Activated CD4-positive, alpha-beta memory T cell treated with anti-CD3 and anti-CD28 coated beads for 36 hours (primary cell): Measurements from ENCODE around the gene TSPAN19. TPM values are rescaled to one million over a fixed set of nuclear protein-coding genes. Genes with fewer than 3 reads are reported as not detected.

Experiments used
- CTCF ChIA-PET: fragments of 350-600 bp; sonication (Branson Sonifier 250); formaldehyde crosslinking; loops from one replicate; lab custom pipeline; 2021; ENCODE audit warnings: antibody characterized with exemption, inconsistent platforms; lab: Charles Lee
- POLR2A ChIA-PET: fragments of 350-600 bp; sonication (Branson Sonifier 250); formaldehyde crosslinking; loops from one replicate; lab custom pipeline; 2021; ENCODE audit warnings: antibody characterized with exemption; lab: Charles Lee
- DNase-seq: peaks from one replicate; pipeline ENCODE4 v3.0.0-alpha.2; 2020
- H3K27ac Mint-ChIP-seq: one replicate; pipeline ENCODE4 v1.8.0; 2021; ENCODE audit warnings: mixed read lengths
- H3K27me3 Mint-ChIP-seq: one replicate; pipeline ENCODE4 v1.8.0; 2021; ENCODE audit warnings: mixed read lengths
- H3K36me3 Mint-ChIP-seq: one replicate; pipeline ENCODE4 v1.8.0; 2021; ENCODE audit warnings: mixed read lengths
- H3K4me1 Mint-ChIP-seq: one replicate; pipeline ENCODE4 v1.8.0; 2021; ENCODE audit warnings: low read depth, mixed read lengths
- H3K4me3 Mint-ChIP-seq: one replicate; pipeline ENCODE4 v1.8.0; 2021; ENCODE audit warnings: mild to moderate bottlenecking, mixed read lengths
- H3K9me3 Mint-ChIP-seq: one replicate; pipeline ENCODE4 v1.8.0; 2021; ENCODE audit warnings: mixed read lengths
- intact Hi-C: fragments of 100-400 bp; cut with micrococcal nuclease; formaldehyde crosslinking; loops from one replicate; pipeline ENCODE4 v1.15.1; 2023
- total RNA-seq, 2 experiments: library from RNA; stranded (reverse); gene quantifications; one replicate each; pipeline ENCODE4 v1.2.3, GENCODE V29; 2021

TSPAN19 gene
- total RNA-seq, result not detected

- DNase-seq, result peak; percentile 42
- H3K36me3 Mint-ChIP-seq, result no peaks in the 10 kb centered on the region
- H3K4me1 Mint-ChIP-seq, result peaks cover 3% of the 10 kb centered on the region
- H3K4me3 Mint-ChIP-seq, result peak within 1 kb of the TSS; percentile 68
- CTCF ChIA-PET, result interaction anchor here (0.9 to 2.2 kb wide), 2 partner anchors 87 to 162 kb away, joined by 4 to 6 read pairs; no protein-coding TSS in a partner anchor
- no peaks in the 10 kb centered on the region for H3K9me3 Mint-ChIP-seq
- peaks cover 5% of the 10 kb centered on the region for H3K27me3 Mint-ChIP-seq
- intact Hi-C loops, result no loop called here
- POLR2A ChIA-PET, result no interaction called here
- no peak within 1 kb of the TSS for H3K27ac Mint-ChIP-seq
Observed at GRCh38 chr12:85036234-85036707, at the start of gene TSPAN19, which contains the start of gene LRRIQ1. TSPAN19 (minus strand) TSS chr12:85036277; CDS start chr12:85029946, 6,331 bp downstream. LRRIQ1 (plus strand) TSS chr12:85036351; CDS start chr12:85038177, 1,826 bp downstream.

GRCh38 chr12:85085066-85085465 is 49.0 kb upstream of the TSPAN19 start:
- H3K4me1 Mint-ChIP-seq, result no peaks in the 10 kb centered on the region
- H3K27ac Mint-ChIP-seq, result no peak overlapping the region
- no peaks in the 10 kb centered on the region for H3K9me3 Mint-ChIP-seq
- DNase-seq, result no peak
- CTCF ChIA-PET, result no interaction called here
- H3K4me3 Mint-ChIP-seq, result no peak overlapping the region
- intact Hi-C loops, result no loop called here
- POLR2A ChIA-PET, result no interaction called here
- no peaks in the 10 kb centered on the region for H3K36me3 Mint-ChIP-seq
- H3K27me3 Mint-ChIP-seq, result no peaks in the 10 kb centered on the region

DNA sequence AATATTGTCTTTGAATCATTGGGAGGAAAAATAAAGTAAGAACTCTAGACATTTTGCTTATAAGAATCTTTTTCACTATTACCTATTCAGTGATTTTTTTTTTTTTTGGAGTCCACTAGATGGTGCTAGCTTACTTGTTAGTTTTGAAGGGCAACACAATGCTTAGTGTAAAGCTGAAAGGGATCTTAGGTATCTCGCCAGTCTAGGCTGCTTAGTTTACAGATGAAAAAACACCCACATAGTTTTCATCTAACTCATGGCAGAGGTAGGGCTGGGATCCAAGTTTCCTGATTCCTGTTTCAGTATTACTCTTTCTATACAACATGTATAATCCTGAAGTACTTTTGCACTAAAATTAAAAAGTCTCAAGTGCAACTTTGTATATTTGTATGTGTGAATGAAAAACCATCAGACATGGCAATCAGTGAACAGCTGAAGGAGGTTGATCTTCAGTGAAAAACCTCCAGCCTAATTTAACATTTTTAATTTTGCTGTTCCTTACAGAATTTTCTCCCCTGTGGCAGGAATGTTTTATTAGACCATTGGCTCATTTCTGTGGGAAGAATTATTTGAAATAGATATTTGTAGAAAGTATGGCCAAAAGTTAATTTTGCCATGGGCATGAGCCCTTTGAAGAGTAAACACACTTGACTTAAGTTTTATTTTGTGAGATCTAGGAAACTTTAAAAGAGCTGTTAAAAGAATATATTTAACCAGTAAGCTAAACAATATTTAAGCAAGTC is 40.8 kb upstream of the TSPAN19 start:
- H3K27ac Mint-ChIP-seq, result no peak overlapping the region
- no peaks in the 10 kb centered on the region for H3K4me1 Mint-ChIP-seq
- CTCF ChIA-PET, result no interaction called here
- DNase-seq, result no peak
- H3K4me3 Mint-ChIP-seq, result no peak overlapping the region
- H3K36me3 Mint-ChIP-seq, result no peaks in the 10 kb centered on the region
- intact Hi-C loops, result loop anchor here (2.0 to 10.0 kb wide), 3 partner anchors 348 to 844 kb away; partner anchors contain the start of gene NTS
- no peaks in the 10 kb centered on the region for H3K27me3 Mint-ChIP-seq
- POLR2A ChIA-PET, result no interaction called here
- H3K9me3 Mint-ChIP-seq, result no peaks in the 10 kb centered on the region

DNA sequence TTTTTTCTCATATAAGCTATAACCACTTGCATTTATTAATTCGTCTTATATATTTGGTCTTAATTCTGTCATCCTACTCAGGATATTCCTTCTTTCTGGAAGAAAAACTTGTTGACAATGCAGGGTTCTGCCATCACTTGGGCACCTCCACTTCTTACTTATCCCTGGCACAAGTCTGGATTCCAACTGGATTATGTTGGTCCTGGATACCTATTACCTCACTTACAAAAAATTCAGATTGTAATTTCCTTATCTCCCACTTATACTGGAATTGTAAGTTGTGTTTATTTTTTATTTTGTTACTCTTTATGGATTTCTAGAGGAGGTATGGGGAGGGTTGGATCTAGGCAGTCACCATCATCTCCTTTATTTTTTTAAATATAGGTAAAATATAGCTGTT is 36.7 kb upstream of the TSPAN19 start:
- no peak for DNase-seq
- H3K4me3 Mint-ChIP-seq, result no peak overlapping the region
- H3K27me3 Mint-ChIP-seq, result peaks cover 2% of the 10 kb centered on the region
- POLR2A ChIA-PET, result no interaction called here
- H3K9me3 Mint-ChIP-seq, result no peaks in the 10 kb centered on the region
- H3K4me1 Mint-ChIP-seq, result no peaks in the 10 kb centered on the region
- H3K27ac Mint-ChIP-seq, result no peak overlapping the region
- CTCF ChIA-PET, result no interaction called here
- intact Hi-C loops, result loop anchor here (10.0 kb wide), 1 partner anchor 352 kb away; no protein-coding TSS in a partner anchor
- no peaks in the 10 kb centered on the region for H3K36me3 Mint-ChIP-seq

DNA sequence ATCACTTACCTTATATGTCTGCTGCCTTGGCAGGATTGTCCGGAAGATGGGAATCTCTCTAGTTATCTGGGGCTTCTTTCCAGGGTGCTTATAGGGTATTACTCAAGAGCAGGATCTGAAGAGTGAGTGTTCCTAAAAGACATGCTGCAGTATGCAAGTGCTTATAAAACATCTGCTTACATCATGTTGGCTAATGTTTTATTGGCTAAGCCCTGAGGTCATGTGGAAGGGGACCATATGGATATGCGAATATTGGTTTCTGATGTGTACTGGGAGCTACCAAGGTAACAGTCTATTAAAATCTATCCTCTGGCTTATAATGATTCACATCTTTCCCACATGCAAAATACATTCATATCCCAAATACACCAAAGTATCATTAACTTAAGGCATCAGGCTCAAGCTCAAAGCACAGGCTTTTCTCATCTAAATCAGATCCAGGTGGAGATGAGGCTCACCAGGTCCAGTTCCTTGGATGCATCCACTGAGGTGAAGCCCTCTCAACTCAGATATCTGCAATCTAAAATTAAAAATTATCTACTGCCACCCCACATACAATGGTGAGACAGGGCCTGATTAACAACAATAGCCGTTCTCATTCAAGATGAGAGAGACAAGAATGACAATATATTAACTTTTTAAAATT is 29.9 kb upstream of the TSPAN19 start:
- CTCF ChIA-PET, result interaction anchor here (0.8 kb wide), 1 partner anchor 9 kb away, joined by 4 read pairs; no protein-coding TSS in a partner anchor
- H3K27ac Mint-ChIP-seq, result no peak overlapping the region
- H3K36me3 Mint-ChIP-seq, result no peaks in the 10 kb centered on the region
- H3K9me3 Mint-ChIP-seq, result no peaks in the 10 kb centered on the region
- H3K27me3 Mint-ChIP-seq, result peaks cover 2% of the 10 kb centered on the region
- no peak overlapping the region for H3K4me3 Mint-ChIP-seq
- H3K4me1 Mint-ChIP-seq, result no peaks in the 10 kb centered on the region
- DNase-seq, result no peak
- POLR2A ChIA-PET, result no interaction called here
- intact Hi-C loops, result no loop called here

GRCh38 chr12:85060916-85061315 is 24.8 kb upstream of the TSPAN19 start:
- Mint-ChIP-seq H3K36me3 (no peaks in the 10 kb centered on the region), H3K9me3 (no peaks in the 10 kb centered on the region), H3K4me1 (no peaks in the 10 kb centered on the region), H3K27ac (no peak overlapping the region), H3K4me3 (no peak overlapping the region), H3K27me3 (no peaks in the 10 kb centered on the region)
- intact Hi-C loops, result no loop called here
- ChIA-PET CTCF (no interaction called here), POLR2A (no interaction called here)
- DNase-seq, result no peak

- no peak overlapping the region for H3K4me3 Mint-ChIP-seq
- no peak for DNase-seq
- H3K27ac Mint-ChIP-seq, result no peak overlapping the region
- no peaks in the 10 kb centered on the region for H3K36me3 Mint-ChIP-seq
- ChIA-PET CTCF (interaction anchor here (3.3 kb wide), 1 partner anchor 185 kb away, joined by 27 read pairs; no protein-coding TSS in a partner anchor), POLR2A (no interaction called here)
- intact Hi-C loops, result no loop called here
- H3K27me3 Mint-ChIP-seq, result no peaks in the 10 kb centered on the region
- H3K9me3 Mint-ChIP-seq, result no peaks in the 10 kb centered on the region
- H3K4me1 Mint-ChIP-seq, result no peaks in the 10 kb centered on the region
Observed at GRCh38 chr12:85059594-85059993, 23.5 kb upstream of the TSPAN19 start.

DNA sequence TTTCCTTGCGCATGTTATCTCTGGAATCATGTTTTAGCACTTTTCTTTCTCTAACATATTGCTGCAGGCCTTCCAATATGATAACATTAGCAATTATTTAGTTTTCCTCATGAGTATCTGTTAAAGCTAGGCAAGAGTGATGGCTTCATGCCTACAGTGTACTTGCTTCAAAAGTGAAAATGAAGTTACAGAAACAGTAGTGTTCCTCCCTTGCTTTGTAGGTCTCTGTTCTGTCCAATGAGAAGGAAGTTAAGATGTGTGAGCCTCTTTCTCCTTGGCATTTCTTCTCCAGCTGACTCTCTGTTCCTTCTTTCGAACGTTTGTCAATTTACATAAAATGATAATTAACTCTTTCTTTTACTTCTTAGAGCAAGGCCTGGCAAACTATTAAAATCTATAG is 22.3 kb upstream of the TSPAN19 start:
- intact Hi-C loops, result no loop called here
- H3K4me3 Mint-ChIP-seq, result no peak overlapping the region
- DNase-seq, result no peak
- H3K27ac Mint-ChIP-seq, result no peak overlapping the region
- POLR2A ChIA-PET, result no interaction called here
- no peaks in the 10 kb centered on the region for H3K4me1 Mint-ChIP-seq
- CTCF ChIA-PET, result interaction anchor here (0.8 to 3.3 kb wide), 5 partner anchors 17 to 183 kb away, joined by 3 to 27 read pairs (median 3); no protein-coding TSS in a partner anchor
- H3K9me3 Mint-ChIP-seq, result no peaks in the 10 kb centered on the region
- no peaks in the 10 kb centered on the region for H3K27me3 Mint-ChIP-seq
- no peaks in the 10 kb centered on the region for H3K36me3 Mint-ChIP-seq

DNA sequence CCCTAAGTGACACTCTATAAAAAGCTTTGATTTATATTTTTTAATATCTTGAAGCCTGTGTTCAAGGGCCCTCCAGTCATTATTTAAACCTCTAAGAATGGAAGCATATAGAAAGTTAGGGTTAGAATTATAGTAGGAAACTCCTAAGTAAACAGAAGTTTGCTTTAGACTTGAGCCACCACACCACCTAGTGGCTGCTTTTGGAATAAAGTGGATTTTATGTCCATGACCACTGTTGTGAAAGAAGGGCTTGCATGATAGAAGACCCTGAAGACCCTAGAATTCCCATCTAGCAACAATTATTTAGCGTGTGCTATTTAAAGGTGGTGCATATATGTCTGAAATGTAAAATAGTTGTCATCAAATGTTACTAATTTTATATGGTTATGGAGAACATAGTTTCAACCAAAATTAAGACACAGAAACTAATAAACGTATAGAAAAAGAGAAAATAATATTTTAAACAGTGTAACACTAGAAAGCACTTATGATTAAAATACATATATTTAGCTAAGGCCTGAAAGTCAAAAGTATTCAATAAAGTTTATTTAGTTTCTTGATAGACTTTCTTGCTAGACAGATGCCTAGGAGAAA is 21.4 kb upstream of the TSPAN19 start:
- H3K36me3 Mint-ChIP-seq, result no peaks in the 10 kb centered on the region
- ChIA-PET POLR2A (no interaction called here), CTCF (interaction anchor here (0.8 to 3.3 kb wide), 9 partner anchors 8 to 183 kb away, joined by 3 to 27 read pairs (median 3); no protein-coding TSS in a partner anchor)
- intact Hi-C loops, result loop anchor here (1.0 kb wide), 1 partner anchor 183 kb away; no protein-coding TSS in a partner anchor
- no peak overlapping the region for H3K27ac Mint-ChIP-seq
- DNase-seq, result peak; percentile 22
- H3K27me3 Mint-ChIP-seq, result no peaks in the 10 kb centered on the region
- no peak overlapping the region for H3K4me3 Mint-ChIP-seq
- no peaks in the 10 kb centered on the region for H3K9me3 Mint-ChIP-seq
- no peaks in the 10 kb centered on the region for H3K4me1 Mint-ChIP-seq

DNA sequence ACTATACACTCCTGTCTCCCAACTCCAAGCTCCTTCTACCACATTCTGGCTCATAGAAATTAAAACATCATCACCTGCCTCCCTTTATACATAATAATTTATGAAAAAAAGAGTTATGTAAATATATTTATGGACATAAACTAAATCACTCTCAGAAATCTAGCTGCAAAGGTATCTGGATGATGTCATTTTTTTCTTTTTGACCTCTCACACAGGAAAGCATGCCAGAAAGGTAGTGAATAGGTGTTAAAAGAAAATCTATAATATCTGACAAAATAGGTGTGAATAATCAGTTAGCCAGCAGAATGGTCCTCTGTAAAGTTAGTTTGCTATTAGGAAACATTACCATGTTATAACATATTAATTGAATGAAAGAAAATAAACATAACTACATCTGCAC is 7.8 kb upstream of the TSPAN19 start:
- intact Hi-C loops, result no loop called here
- no peak for DNase-seq
- H3K9me3 Mint-ChIP-seq, result no peaks in the 10 kb centered on the region
- no peak overlapping the region for H3K4me3 Mint-ChIP-seq
- no peaks in the 10 kb centered on the region for H3K36me3 Mint-ChIP-seq
- H3K4me1 Mint-ChIP-seq, result no peaks in the 10 kb centered on the region
- no peaks in the 10 kb centered on the region for H3K27me3 Mint-ChIP-seq
- no peak overlapping the region for H3K27ac Mint-ChIP-seq
- POLR2A ChIA-PET, result no interaction called here
- CTCF ChIA-PET, result no interaction called here

- H3K4me3 Mint-ChIP-seq, result no peak overlapping the region
- H3K36me3 Mint-ChIP-seq, result no peaks in the 10 kb centered on the region
- no peak for DNase-seq
- POLR2A ChIA-PET, result no interaction called here
- no peaks in the 10 kb centered on the region for H3K27me3 Mint-ChIP-seq
- no peaks in the 10 kb centered on the region for H3K4me1 Mint-ChIP-seq
- no peaks in the 10 kb centered on the region for H3K9me3 Mint-ChIP-seq
- intact Hi-C loops, result no loop called here
- no peak overlapping the region for H3K27ac Mint-ChIP-seq
- CTCF ChIA-PET, result interaction anchor here (1.0 kb wide), 1 partner anchor 16 kb away, joined by 3 read pairs; no protein-coding TSS in a partner anchor
Observed at GRCh38 chr12:85041395-85041794, 5.3 kb upstream of the TSPAN19 start.

- no peaks in the 10 kb centered on the region for H3K9me3 Mint-ChIP-seq
Observed at GRCh38 chr12:85036733-85037132, 656 bp upstream of the TSPAN19 start.

More at GRCh38 chr12:85036733-85037132, 656 bp upstream of the TSPAN19 start:
- peaks cover 5% of the 10 kb centered on the region for H3K27me3 Mint-ChIP-seq
- ChIA-PET POLR2A (no interaction called here), CTCF (interaction anchor here (0.9 to 2.2 kb wide), 2 partner anchors 87 to 162 kb away, joined by 4 to 6 read pairs; no protein-coding TSS in a partner anchor)
- DNase-seq, result no peak
- H3K27ac Mint-ChIP-seq, result no peak overlapping the region
- intact Hi-C loops, result no loop called here
- peak overlapping the region; percentile 68 for H3K4me3 Mint-ChIP-seq
- H3K4me1 Mint-ChIP-seq, result peaks cover 3% of the 10 kb centered on the region
- H3K36me3 Mint-ChIP-seq, result no peaks in the 10 kb centered on the region
